A549 (cell line): ENCODE results near the gene ATP6AP2. TPM values are rescaled to one million over a fixed set of nuclear protein-coding genes. Genes with fewer than 3 reads are reported as not detected.

ENCODE experiments used
- ATAC-seq, 2 experiments: fragments of 200-7000 bp in 1 of 2; fragments of >200 bp in 1 of 2; cut with Nextera tagmentation in 1 of 2; cut with Tn5 transposase in 1 of 2; 3 replicates each; pipeline versions ENCODE4 v1.8.0 to v1.9.1; 2018 to 2020; ENCODE audit warnings: mild to moderate bottlenecking in 1 of 2, moderate library complexity in 1 of 2
- CTCF ChIA-PET: fragments of 300-600 bp; sonication (Branson Sonifier 250); formaldehyde crosslinking; extraction: SDS; loops from one replicate; lab custom pipeline; 2021; ENCODE audit warnings: antibody characterized with exemption, inconsistent platforms; lab: Yijun Ruan, JAX
- POLR2A ChIA-PET: fragments of 350-600 bp; formaldehyde crosslinking; extraction: SDS; loops from one replicate; lab custom pipeline; 2021; ENCODE audit warnings: antibody characterized with exemption, inconsistent platforms; lab: Yijun Ruan, JAX
- DNase-seq, 2 experiments: peaks; one replicate each; pipeline versions ENCODE4 v3.0.0 to v3.0.0-alpha.2; 2011 to 2016; ENCODE audit warnings: low read depth in 1 of 2, low spot score in 1 of 2
- FAIRE-seq: peaks from 2 replicates; lab custom pipeline; 2011; peaks lifted over from hg19 to GRCh38; lab: Jason Lieb, UNC
- H3K27ac ChIP-seq, 2 experiments: fragments of >200 bp; sonication (Bioruptor Twin); formaldehyde crosslinking; 3 replicates each; pipeline ENCODE4 v1.5.1; 2016 to 2017
- H3K4me1 ChIP-seq: fragments of >200 bp; sonication (Bioruptor Twin); formaldehyde crosslinking; 3 replicates; pipeline ENCODE4 v1.6.1; 2016
- H3K4me2 ChIP-seq: fragments of >200 bp; sonication (Bioruptor Twin); formaldehyde crosslinking; 3 replicates; pipeline ENCODE4 v1.6.1; 2016
- H3K4me3 ChIP-seq: fragments of >200 bp; sonication (Bioruptor Twin); formaldehyde crosslinking; 3 replicates; pipeline ENCODE4 v1.5.1; 2016
- H3K9me3 ChIP-seq: fragments of >200 bp; sonication (Bioruptor Twin); formaldehyde crosslinking; 3 replicates; pipeline ENCODE4 v1.6.1; 2016
- BHLHE40 ChIP-seq: IDR thresholded peaks from 2 replicates; pipeline ENCODE4 v1.6.1; 2012; ENCODE audit warnings: low read depth, low read length, inconsistent platforms
- CBX2 ChIP-seq: fragments of 200-600 bp; sonication (generic); IDR thresholded peaks from 2 replicates; pipeline ENCODE4 v1.6.1; 2016; ENCODE audit warnings: low read depth, mild to moderate bottlenecking, borderline replicate concordance
- CEBPB ChIP-seq, 2 experiments: fragments of >200 bp in 1 of 2; sonication (Bioruptor Twin) in 1 of 2; formaldehyde crosslinking in 1 of 2; IDR thresholded peaks; 2 replicates each; pipeline ENCODE4 v1.6.1; 2012 to 2016
- CHD2 ChIP-seq: fragments of 150-350 bp; IDR thresholded peaks from 2 replicates; pipeline ENCODE4 v1.6.1; 2014; ENCODE audit warnings: low read length; ENCODE audit not compliant: partially characterized antibody
- EHF ChIP-seq: fragments of 250-450 bp; sonication (Bioruptor Pico); IDR thresholded peaks from 2 replicates; pipeline ENCODE4 v1.5.0; 2020; ENCODE audit warnings: mild to moderate bottlenecking
- EP300 ChIP-seq, 2 experiments: fragments of >200 bp; sonication (Bioruptor Twin); formaldehyde crosslinking; IDR thresholded peaks; 2 replicates in 1 of 2; 3 replicates in 1 of 2; pipeline ENCODE4 v1.6.1; 2016 to 2017
- FOXS1 ChIP-seq: fragments of 250-450 bp; sonication (Bioruptor Pico); IDR thresholded peaks from 2 replicates; pipeline ENCODE4 v1.5.0; 2020; ENCODE audit warnings: mild to moderate bottlenecking, moderate library complexity
- GATA3 ChIP-seq: IDR thresholded peaks from 2 replicates; pipeline ENCODE4 v1.6.1; 2012; ENCODE audit warnings: borderline replicate concordance
- HDAC2 ChIP-seq: fragments of 200-600 bp; sonication (generic); IDR thresholded peaks from 2 replicates; pipeline ENCODE4 v1.6.1; 2016
- HES2 ChIP-seq: fragments of >200 bp; sonication (Bioruptor Twin); formaldehyde crosslinking; IDR thresholded peaks from 2 replicates; pipeline ENCODE4 v1.6.1; 2016
- JUNB ChIP-seq: fragments of >200 bp; sonication (Bioruptor Twin); formaldehyde crosslinking; IDR thresholded peaks from 2 replicates; pipeline ENCODE4 v1.6.1; 2016
- MAX ChIP-seq: IDR thresholded peaks from 2 replicates; pipeline ENCODE4 v1.6.1; 2012
- MAZ ChIP-seq: fragments of 150-350 bp; IDR thresholded peaks from 2 replicates; pipeline ENCODE4 v1.6.1; 2014; ENCODE audit warnings: antibody characterized with exemption, low read depth, low read length, borderline replicate concordance
- MYC ChIP-seq: IDR thresholded peaks from 2 replicates; pipeline ENCODE4 v1.6.1; 2012; ENCODE audit warnings: mild to moderate bottlenecking, inconsistent platforms, low read length, improper control_type of control experiment, borderline replicate concordance
- NR3C1 ChIP-seq: fragments of >200 bp; sonication (Bioruptor Twin); formaldehyde crosslinking; IDR thresholded peaks from 3 replicates; pipeline ENCODE4 v1.6.1; 2017
- PHF8 ChIP-seq: fragments of 200-600 bp; sonication (generic); IDR thresholded peaks from 2 replicates; pipeline ENCODE4 v1.6.1; 2016; ENCODE audit warnings: low read depth, mild to moderate bottlenecking, antibody characterized with exemption, moderate library complexity, borderline replicate concordance
- POLR2A ChIP-seq: IDR thresholded peaks from 2 replicates; pipeline ENCODE4 v1.6.1; 2012; ENCODE audit warnings: mild to moderate bottlenecking, low read length
- POLR2AphosphoS2 ChIP-seq: conservative IDR thresholded peaks from 2 replicates; pipeline ENCODE4 v1.6.1; 2012; ENCODE audit warnings: low read length, improper control_type of control experiment, inconsistent platforms
- RARB ChIP-seq: fragments of 250-450 bp; sonication (Bioruptor Pico); IDR thresholded peaks from 2 replicates; pipeline ENCODE4 v1.8.0; 2021; ENCODE audit warnings: mild to moderate bottlenecking, moderate library complexity
- RCOR1 ChIP-seq: fragments of 150-350 bp; IDR thresholded peaks from 2 replicates; pipeline ENCODE4 v1.6.1; 2014; ENCODE audit warnings: antibody characterized with exemption, low read length, low read depth
- RFX5 ChIP-seq: fragments of 450-650 bp; IDR thresholded peaks from 2 replicates; pipeline ENCODE4 v1.7.1; 2014; ENCODE audit warnings: antibody characterized with exemption, mild to moderate bottlenecking, moderate library complexity
- SMC3 ChIP-seq: fragments of >200 bp; sonication (Bioruptor Twin); formaldehyde crosslinking; IDR thresholded peaks from 3 replicates; pipeline ENCODE4 v1.6.1; 2018; ENCODE audit warnings: inconsistent platforms
- TFCP2L1 ChIP-seq: fragments of 250-450 bp; sonication (Bioruptor Pico); IDR thresholded peaks from 2 replicates; pipeline ENCODE4 v1.5.0; 2021; ENCODE audit warnings: mild to moderate bottlenecking
- USF2 ChIP-seq: fragments of 450-650 bp; IDR thresholded peaks from 2 replicates; pipeline ENCODE4 v1.6.1; 2014; ENCODE audit warnings: antibody characterized with exemption
- WGBS: methylation state at CpG from one replicate; pipeline ENCODE4 v1.1.6; 2017; ENCODE audit errors: missing lambda C conversion rate; 5-methylcytosine and 5-hydroxymethylcytosine counted together
- polyA plus RNA-seq, 4 experiments: library from polyadenylated mRNA; depleted of rRNA in 3 of 4; stranded (reverse); fragments of >200 nt; fragmentation: RNase III in 1 of 4; extraction: RNeasy Plus Mini Kit Qiagen cat#74134 plus additional on column Dnase treatment in 1 of 4; gene quantifications; 2 replicates in 3 of 4; 3 replicates in 1 of 4; pipeline ENCODE4 v1.2.3, GENCODE V29; 2011 to 2017
- TF ChIP-seq, protein P1 (sequence below): fragments of 150-350 bp; IDR thresholded peaks from 2 replicates; pipeline ENCODE4 v1.6.1; 2014; ENCODE audit warnings: low read depth, mild to moderate bottlenecking, low read length
- TF ChIP-seq, protein P2 (sequence below): fragments of 250-450 bp; sonication (Bioruptor Pico); IDR thresholded peaks from 2 replicates; pipeline ENCODE4 v1.5.0; 2020; ENCODE audit warnings: low read depth, mild to moderate bottlenecking, moderate library complexity

ATP6AP2 gene
- polyA plus RNA-seq, 2 of the 4 experiments (the other 2 are of a cell fraction): 133 to 202 TPM

DNA sequence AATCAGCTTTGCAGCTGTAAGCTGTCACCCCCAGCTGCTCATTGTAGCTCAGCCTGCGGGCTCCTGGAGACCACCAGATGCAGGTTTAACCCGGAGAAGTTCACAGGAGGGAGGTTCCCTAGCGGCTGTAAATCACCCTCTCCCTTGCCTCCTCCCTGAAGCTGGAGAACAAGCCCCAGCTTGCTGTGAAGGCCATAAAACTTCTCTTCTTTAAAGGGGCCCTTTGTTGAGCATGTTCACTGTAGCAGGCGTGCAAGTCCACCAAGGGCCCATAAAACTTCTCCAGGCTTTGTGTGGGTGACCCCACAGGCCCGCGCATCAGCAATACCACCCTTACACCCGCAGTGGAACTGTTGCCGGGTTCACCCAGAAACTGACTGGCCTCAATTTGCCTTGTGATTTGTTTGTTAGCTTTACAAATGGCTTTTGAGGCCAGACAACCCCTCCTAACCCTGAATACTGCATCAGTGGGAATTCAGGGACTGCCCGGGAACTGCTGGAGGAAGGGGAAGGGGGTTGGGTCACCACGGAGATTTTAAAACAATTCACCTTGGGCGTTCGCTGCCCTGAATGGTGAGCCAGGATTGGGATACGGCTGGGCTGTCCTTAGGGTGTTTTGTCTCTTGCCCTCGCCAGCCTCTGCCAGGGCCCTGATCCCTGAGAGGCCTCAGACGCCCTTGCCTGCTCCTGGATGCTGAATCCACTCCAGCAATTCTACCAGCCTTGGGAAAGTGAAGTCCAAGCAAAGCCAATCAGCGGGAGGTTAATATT, 49.5 kb upstream of the ATP6AP2 start:
- ATAC-seq: no peak
- Histone ChIP-seq H3K4me3 (no peak overlapping the region), H3K4me2 (no peak overlapping the region), H3K27ac (no peak overlapping the region), H3K9me3 (no peaks in the 10 kb centered on the region), H3K4me1 (no peaks in the 10 kb centered on the region)
- 74% methylated on average over 15 of the region's 16 CpGs for WGBS
- FAIRE-seq: no peak
- DNase-seq: no peak
- POLR2A ChIA-PET: no interaction called here
- CTCF ChIA-PET: interaction anchor here (1.4 kb wide), 1 partner anchor 13 kb away, joined by 9 read pairs; no protein-coding TSS in a partner anchor
- TF ChIP-seq TFCP2L1 (CRISPR knock-in tag) (no peak), CHD2 (no peak)

GRCh38 chrX:40537310-40537709, 43.5 kb upstream of the ATP6AP2 start:
- CTCF ChIA-PET: no interaction called here
- Histone ChIP-seq H3K4me2 (no peak overlapping the region), H3K4me3 (no peak overlapping the region), H3K27ac (no peak overlapping the region), H3K4me1 (no peaks in the 10 kb centered on the region), H3K9me3 (no peaks in the 10 kb centered on the region)
- TF ChIP-seq CEBPB (IDR thresholded peaks at IDR 0.05) (no peak), POLR2AphosphoS2 (no peak), RARB (CRISPR knock-in tag) (no peak), MAZ (no peak), BHLHE40 (no peak), RCOR1 (no peak), RFX5 (no peak), MAX (no peak)
- TF ChIP-seq, protein P1, sequence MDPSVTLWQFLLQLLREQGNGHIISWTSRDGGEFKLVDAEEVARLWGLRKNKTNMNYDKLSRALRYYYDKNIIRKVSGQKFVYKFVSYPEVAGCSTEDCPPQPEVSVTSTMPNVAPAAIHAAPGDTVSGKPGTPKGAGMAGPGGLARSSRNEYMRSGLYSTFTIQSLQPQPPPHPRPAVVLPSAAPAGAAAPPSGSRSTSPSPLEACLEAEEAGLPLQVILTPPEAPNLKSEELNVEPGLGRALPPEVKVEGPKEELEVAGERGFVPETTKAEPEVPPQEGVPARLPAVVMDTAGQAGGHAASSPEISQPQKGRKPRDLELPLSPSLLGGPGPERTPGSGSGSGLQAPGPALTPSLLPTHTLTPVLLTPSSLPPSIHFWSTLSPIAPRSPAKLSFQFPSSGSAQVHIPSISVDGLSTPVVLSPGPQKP: no peak
- POLR2A ChIA-PET: no interaction called here
- ATAC-seq (no peak), FAIRE-seq (no peak), DNase-seq (no peak)
- WGBS: 41% methylated on average over 4 of the region's 4 CpGs

- WGBS: 66% methylated on average over 5 of the region's 5 CpGs
- ATAC-seq (no peak), FAIRE-seq (no peak), DNase-seq (no peak)
- H3K4me1 ChIP-seq: no peaks in the 10 kb centered on the region
- H3K4me2 ChIP-seq: no peak overlapping the region
- no peak for TF ChIP-seq EP300 (IDR thresholded peaks at IDR 0.05)
- TF ChIP-seq HDAC2: no peak
- TF ChIP-seq NR3C1: no peak
- TF ChIP-seq POLR2A: no peak
- TF ChIP-seq JUNB: no peak
- TF ChIP-seq BHLHE40: no peak
- no peak for TF ChIP-seq CEBPB (IDR thresholded peaks at IDR 0.05)
- TF ChIP-seq PHF8: no peak
- no peak for TF ChIP-seq MYC
- TF ChIP-seq SMC3: no peak
- TF ChIP-seq, protein P2, sequence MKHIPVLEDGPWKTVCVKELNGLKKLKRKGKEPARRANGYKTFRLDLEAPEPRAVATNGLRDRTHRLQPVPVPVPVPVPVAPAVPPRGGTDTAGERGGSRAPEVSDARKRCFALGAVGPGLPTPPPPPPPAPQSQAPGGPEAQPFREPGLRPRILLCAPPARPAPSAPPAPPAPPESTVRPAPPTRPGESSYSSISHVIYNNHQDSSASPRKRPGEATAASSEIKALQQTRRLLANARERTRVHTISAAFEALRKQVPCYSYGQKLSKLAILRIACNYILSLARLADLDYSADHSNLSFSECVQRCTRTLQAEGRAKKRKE (CRISPR knock-in tag): no peak
- no peak for TF ChIP-seq USF2
- no peak for TF ChIP-seq EHF (CRISPR knock-in tag)
- TF ChIP-seq MAX: no peak
- no peak for TF ChIP-seq HES2
- TF ChIP-seq FOXS1 (CRISPR knock-in tag): no peak
- no peak for TF ChIP-seq GATA3
- TF ChIP-seq CBX2: no peak
- TF ChIP-seq CHD2: no peak
- H3K9me3 ChIP-seq: no peaks in the 10 kb centered on the region
- CTCF ChIA-PET: no interaction called here
- H3K4me3 ChIP-seq: no peak overlapping the region
- POLR2A ChIA-PET: no interaction called here
- H3K27ac ChIP-seq: no peak overlapping the region
These were observed 42.4 kb upstream of the ATP6AP2 start for GRCh38 chrX:40538406-40538805.
